ENCODE results near the gene MRPL22.
"Not testable (repeated sequence)": the region's sequence is repeated elsewhere in the genome, so short reads cannot be mapped to it uniquely, and the experiment has no call there.

GRCh38 chr5:154939387-154939786 is 1.5 kb upstream of the MRPL22 start:
- TF ChIP-seq CTCF (conservative IDR thresholded peaks at IDR 0.05 in 1 of 2, IDR thresholded peaks at IDR 0.05 in 1 of 2; ENCODE audit: low read depth in 1 of 2, low read length in 2 of 2); EZH2 (IDR thresholded peaks at IDR 0.05; ENCODE audit: low read length, missing control alignments): not testable (repeated sequence)
